ENCODE results near the gene CAMK4.

DNA sequence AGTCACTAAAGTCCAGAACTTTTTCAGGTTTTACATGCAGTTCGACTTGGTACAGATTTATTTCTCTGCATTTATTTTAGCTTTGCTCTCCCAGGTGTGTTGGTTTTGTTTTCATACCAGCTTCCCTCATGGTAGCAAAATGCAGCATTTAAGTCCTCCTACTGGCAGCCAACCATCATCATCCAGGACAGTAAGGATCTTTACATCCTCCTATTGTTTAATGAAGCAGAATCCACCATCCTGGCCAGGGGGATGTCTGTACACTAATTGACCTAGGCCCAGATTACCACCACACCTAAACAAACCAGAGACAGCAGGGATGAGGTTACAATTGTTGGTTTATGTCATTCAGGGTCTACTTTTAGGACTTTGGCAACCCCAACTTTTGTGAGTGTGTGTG is 22.3 kb downstream of the CAMK4 start:
- TF ChIP-seq SIN3A (conservative IDR thresholded peaks at IDR 0.05 in 1 of 2, IDR thresholded peaks at IDR 0.05 in 1 of 2; ENCODE audit: low read depth in 1 of 2, low read length in 2 of 2) (no peak), TCF12 (IDR thresholded peaks at IDR 0.05; ENCODE audit: low read depth, low read length) (no peak), POLR2A (IDR thresholded peaks at IDR 0.05; ENCODE audit: control extremely low read depth in 1 of 2, low read depth in 2 of 2, low read length in 2 of 2) (no peak), SP1 (IDR thresholded peaks at IDR 0.05; ENCODE audit: low read depth, low read length) (no peak)
- TF ChIP-seq, protein P1, sequence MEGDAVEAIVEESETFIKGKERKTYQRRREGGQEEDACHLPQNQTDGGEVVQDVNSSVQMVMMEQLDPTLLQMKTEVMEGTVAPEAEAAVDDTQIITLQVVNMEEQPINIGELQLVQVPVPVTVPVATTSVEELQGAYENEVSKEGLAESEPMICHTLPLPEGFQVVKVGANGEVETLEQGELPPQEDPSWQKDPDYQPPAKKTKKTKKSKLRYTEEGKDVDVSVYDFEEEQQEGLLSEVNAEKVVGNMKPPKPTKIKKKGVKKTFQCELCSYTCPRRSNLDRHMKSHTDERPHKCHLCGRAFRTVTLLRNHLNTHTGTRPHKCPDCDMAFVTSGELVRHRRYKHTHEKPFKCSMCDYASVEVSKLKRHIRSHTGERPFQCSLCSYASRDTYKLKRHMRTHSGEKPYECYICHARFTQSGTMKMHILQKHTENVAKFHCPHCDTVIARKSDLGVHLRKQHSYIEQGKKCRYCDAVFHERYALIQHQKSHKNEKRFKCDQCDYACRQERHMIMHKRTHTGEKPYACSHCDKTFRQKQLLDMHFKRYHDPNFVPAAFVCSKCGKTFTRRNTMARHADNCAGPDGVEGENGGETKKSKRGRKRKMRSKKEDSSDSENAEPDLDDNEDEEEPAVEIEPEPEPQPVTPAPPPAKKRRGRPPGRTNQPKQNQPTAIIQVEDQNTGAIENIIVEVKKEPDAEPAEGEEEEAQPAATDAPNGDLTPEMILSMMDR (IDR thresholded peaks at IDR 0.05; ENCODE audit: control extremely low read depth in 1 of 3, insufficient read depth in 1 of 3, low read depth in 1 of 3, low read length in 3 of 3), result no peak

Data from H1 (cell line).